Islet of Langerhans (tissue), 1 donor: ENCODE measurements around the gene TP53TG5.

Experiments
- FAIRE-seq: peaks from one replicate; lab custom pipeline; 2011; peaks lifted over from hg19 to GRCh38; lab: Jason Lieb, UNC

Gene TP53TG5

GRCh38 chr20:45345104-45345936 lies 32.8 kb downstream of the TP53TG5 start:
- no peak for FAIRE-seq

- FAIRE-seq, result no peak
Measured at GRCh38 chr20:45344168-45344860, 33.8 kb downstream of the TP53TG5 start.

- FAIRE-seq, result no peak
Measured at GRCh38 chr20:45343532-45344167, 34.5 kb downstream of the TP53TG5 start.

GRCh38 chr20:45342855-45343531 lies 35.1 kb downstream of the TP53TG5 start:
- no peak for FAIRE-seq

- FAIRE-seq, result no peak
Measured at GRCh38 chr20:45341939-45342854, 35.9 kb downstream of the TP53TG5 start.

- no peak for FAIRE-seq
Measured at GRCh38 chr20:45341579-45341938, 36.6 kb downstream of the TP53TG5 start.

GRCh38 chr20:45340951-45341350 lies 37.2 kb downstream of the TP53TG5 start:
- FAIRE-seq, result no peak

GRCh38 chr20:45340236-45340847 lies 37.8 kb downstream of the TP53TG5 start:
- no peak for FAIRE-seq

- no peak for FAIRE-seq
Measured at GRCh38 chr20:45339799-45340198, 38.3 kb downstream of the TP53TG5 start.

GRCh38 chr20:45339084-45339483 lies 39.0 kb downstream of the TP53TG5 start:
- no peak for FAIRE-seq

- no peak for FAIRE-seq
Measured at GRCh38 chr20:45338121-45339030, 39.7 kb downstream of the TP53TG5 start.

GRCh38 chr20:45337367-45338120 lies 40.6 kb downstream of the TP53TG5 start:
- no peak for FAIRE-seq

- no peak for FAIRE-seq
Measured at GRCh38 chr20:45336530-45337366, 41.4 kb downstream of the TP53TG5 start.

- FAIRE-seq, result no peak
Measured at GRCh38 chr20:45330476-45330875, 47.6 kb downstream of the TP53TG5 start.

- no peak for FAIRE-seq
Measured at GRCh38 chr20:45329497-45330319, 48.4 kb downstream of the TP53TG5 start.

- no peak for FAIRE-seq
Measured at GRCh38 chr20:45328451-45328850, 49.7 kb downstream of the TP53TG5 start.

- FAIRE-seq, result no peak
Measured at GRCh38 chr20:45325371-45325770, 52.8 kb downstream of the TP53TG5 start.
